Measurements from ENCODE around the gene EHHADH. TPM values are rescaled to one million over a fixed set of nuclear protein-coding genes. Genes with fewer than 3 reads are reported as not detected.

EHHADH gene
- total RNA-seq, 1 experiment from 2014 or later: 4.2 TPM

GRCh38 chr3:185144784-185145183 lies 109.1 kb downstream of the EHHADH start:
- TF ChIP-seq, protein P1, sequence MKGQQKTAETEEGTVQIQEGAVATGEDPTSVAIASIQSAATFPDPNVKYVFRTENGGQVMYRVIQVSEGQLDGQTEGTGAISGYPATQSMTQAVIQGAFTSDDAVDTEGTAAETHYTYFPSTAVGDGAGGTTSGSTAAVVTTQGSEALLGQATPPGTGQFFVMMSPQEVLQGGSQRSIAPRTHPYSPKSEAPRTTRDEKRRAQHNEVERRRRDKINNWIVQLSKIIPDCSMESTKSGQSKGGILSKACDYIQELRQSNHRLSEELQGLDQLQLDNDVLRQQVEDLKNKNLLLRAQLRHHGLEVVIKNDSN (CRISPR knock-in tag; IDR thresholded peaks at IDR 0.05): no peak
- TF ChIP-seq ZNF416 (CRISPR knock-in tag; IDR thresholded peaks at IDR 0.05) (no peak), TP53 (CRISPR knock-in tag; IDR thresholded peaks at IDR 0.05) (no peak), NR2C2 (CRISPR knock-in tag; IDR thresholded peaks at IDR 0.05) (no peak), ATF1 (CRISPR knock-in tag; IDR thresholded peaks at IDR 0.05) (no peak), NFATC4 (CRISPR knock-in tag; IDR thresholded peaks at IDR 0.05) (no peak), ATF2 (CRISPR knock-in tag; IDR thresholded peaks at IDR 0.05; ENCODE audit: borderline replicate concordance, low read depth) (no peak), JAZF1 (CRISPR knock-in tag; IDR thresholded peaks at IDR 0.05) (no peak), E2F4 (CRISPR knock-in tag; IDR thresholded peaks at IDR 0.05; ENCODE audit: borderline replicate concordance, low read depth) (no peak), OVOL2 (CRISPR knock-in tag; IDR thresholded peaks at IDR 0.05; ENCODE audit: borderline replicate concordance) (no peak), NR3C1 (CRISPR knock-in tag; conservative IDR thresholded peaks at IDR 0.05; ENCODE audit: low read depth) (no peak)
- TF ChIP-seq, protein P2, sequence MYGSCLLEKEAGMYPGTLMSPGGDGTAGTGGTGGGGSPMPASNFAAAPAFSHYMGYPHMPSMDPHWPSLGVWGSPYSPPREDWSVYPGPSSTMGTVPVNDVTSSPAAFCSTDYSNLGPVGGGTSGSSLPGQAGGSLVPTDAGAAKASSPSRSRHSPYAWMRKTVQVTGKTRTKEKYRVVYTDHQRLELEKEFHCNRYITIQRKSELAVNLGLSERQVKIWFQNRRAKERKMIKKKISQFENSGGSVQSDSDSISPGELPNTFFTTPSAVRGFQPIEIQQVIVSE (CRISPR knock-in tag; IDR thresholded peaks at IDR 0.05; ENCODE audit: borderline replicate concordance): no peak
- ATAC-seq: no peak
- POLR2A ChIA-PET: no interaction called here
- CTCF ChIA-PET: no interaction called here
- Mint-ChIP-seq H3K36me3 (no peaks in the 10 kb centered on the region), H3K27me3 (ENCODE audit: low read depth) (peaks cover 9% of the 10 kb centered on the region), H3K9me3 (peaks cover 3% of the 10 kb centered on the region), H3K4me1 (no peaks in the 10 kb centered on the region), H3K4me3 (no peak overlapping the region), H3K27ac (no peak overlapping the region)
- no peak for DNase-seq (ENCODE audit: low spot score)

Small RNA genes lying within 50 kb of the gene (microRNA-seq; reads per million reads assigned to microRNA genes)
- not detected for gene MIR5588 (ENCODE audit: borderline number of aligned reads)

Other genes starting within 250 kb of the EHHADH start
- gene C3orf70, start 101.0 kb downstream of the EHHADH start, total RNA-seq (2021): 0.64 to 0.70 TPM (median 0.69 TPM) in 3 replicates
- 9.1 to 9.8 TPM (median 9.5 TPM) in 3 replicates for gene MAP3K13, start 109.1 kb upstream of the EHHADH start, total RNA-seq (2021)
- gene TMEM41A, start 245.0 kb upstream of the EHHADH start, total RNA-seq (2021): 14.4 to 17.2 TPM (median 15.7 TPM) in 3 replicates